ENCODE data around the gene MGAT5.

The MGAT5 gene

DNA sequence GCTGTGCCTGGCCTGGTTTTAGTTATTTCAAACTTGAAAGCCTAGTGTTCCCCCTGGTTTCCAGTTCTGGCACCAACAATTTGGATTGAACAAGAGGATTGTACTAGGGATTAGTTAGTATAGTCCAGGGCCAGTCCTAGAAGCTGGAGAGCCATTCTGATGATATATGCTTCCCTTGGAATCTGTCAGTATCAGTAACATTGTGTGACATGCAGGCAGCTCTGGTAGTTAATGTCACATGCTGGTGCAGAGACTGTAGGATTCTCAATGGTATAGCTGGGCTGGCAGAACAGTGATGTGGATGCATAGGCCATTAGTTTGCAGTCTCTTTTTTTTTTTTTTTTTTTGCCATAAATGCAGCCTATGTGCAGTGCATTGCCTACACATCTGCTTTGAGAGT, 3.6 kb downstream of the MGAT5 start:
- no peak for DNase-seq

DNA sequence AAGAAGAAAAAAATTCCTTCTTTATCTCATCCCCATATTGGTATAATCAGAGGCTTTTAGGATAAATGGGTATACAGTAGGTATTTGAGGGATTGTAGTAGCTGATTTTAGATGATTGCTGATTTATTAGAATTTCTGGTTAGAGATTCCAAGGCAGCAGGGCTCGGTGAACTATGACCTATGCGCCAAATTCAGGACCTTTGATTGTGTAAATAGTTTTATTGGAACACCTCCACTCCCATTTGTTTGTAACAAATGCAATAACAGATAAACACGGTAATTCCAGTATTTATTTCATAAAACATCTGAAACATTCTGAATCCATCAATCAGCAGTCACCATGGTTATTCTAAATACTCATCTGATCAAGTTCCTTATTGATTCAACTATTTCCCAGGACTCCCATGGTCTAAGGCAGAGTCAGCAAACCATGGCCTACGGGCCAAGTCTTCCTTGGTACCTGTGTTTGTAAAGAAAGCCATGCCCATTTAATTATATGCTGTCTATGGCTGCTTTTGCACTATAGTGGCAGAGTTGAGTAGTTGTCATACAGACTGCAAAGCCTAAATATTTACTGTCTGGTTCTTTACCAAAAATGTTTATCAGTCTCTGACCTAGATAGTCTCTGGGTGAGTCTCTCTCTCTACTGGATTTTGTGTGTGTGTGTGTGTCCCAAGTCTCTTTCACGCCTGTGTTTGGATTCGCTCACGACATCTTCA, 4.3 kb downstream of the MGAT5 start:
- DNase-seq, result no peak

DNA sequence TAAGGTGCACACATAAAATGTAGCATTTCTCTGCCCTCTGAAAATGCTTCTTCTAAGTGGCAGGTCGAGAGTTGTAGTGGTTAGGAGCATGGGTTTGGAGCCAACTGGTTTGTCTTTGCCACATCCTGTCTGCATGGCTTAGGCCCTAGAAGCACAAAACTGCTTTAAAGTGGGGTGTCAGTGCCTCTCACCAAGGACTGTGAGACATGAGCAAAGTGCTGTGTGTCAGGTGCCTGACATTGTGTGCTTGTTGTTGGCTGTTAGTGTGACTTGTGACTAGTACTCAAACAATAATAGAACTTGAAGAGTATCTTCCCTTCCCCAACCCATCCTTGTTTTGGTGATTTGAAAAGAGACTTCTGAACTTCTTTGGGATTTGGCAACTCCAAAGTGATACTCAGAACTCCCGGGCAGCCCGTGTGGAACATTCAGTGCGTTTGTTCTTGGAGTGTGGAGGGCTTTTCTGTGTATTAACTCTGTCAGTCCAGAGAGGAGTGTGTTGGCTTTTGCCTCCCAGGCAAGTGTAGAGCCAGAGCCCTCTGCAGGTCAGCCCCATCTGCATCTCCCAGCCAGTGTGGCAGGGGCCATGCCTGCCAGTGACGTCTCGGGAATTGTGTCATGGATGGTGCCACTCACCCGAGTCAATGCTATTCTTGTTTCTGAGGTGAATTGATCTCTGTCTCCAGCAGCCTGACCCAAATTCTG, 5.0 kb downstream of the MGAT5 start:
- DNase-seq, result peak; percentile 22

DNA sequence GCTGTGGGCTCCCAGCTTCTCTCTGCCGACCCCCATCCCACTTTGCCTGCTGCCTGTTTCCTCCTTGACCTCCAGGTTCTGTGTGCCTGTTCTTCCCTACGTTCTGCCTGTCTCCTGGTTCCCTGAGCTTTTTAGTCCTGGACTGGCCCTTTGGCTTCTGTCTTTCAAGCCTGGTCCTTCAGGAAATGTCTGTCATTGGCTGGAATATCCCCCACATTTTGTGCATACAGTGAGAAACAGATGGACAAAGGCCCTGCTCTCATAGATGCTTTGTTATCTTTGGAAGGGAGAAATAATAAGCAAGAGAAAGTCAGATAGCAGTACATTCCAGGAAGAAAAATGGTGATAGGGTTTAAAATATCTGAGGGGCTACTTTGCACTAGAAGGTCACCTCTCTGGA, 5.7 kb downstream of the MGAT5 start:
- no peak for DNase-seq

DNA sequence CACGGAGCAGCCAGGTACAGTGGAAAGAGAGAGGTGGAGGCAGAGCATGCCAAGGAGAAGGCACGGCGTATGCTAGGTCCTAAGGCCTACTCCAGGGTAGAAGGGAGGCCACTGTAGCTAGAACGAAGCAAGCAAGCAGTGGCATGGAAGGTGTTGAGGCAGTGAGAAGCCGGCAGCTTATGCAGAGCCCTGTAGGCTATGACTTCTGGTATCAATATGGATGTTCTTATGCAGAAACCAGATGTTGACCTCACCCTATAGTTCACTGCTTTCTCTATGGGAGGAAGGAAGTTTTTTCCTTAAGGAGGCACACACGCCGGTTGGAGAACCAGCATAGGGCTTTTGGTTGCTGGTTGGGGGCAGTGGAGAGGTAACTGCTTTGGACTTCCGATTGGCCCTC, 6.1 kb downstream of the MGAT5 start:
- DNase-seq, result no peak

DNA sequence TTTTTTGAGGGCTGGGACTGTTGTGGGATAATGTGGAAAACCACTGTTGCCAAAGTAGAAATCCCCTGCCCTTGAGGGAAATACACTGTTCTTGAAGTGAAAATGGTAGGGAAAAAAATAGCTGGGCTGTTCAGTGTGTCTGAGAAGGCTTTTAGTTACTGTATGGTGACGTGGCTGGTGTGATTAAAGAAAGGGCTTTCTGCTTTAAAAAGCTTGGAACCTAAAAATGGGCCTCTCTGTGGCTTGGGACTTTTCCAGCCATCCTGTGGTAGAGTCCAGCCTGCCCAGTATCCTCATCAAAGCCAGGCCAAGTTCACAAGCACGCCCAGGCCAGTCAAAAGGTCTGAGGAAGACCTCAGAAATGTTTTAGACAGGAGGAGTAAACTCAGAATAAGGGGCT, 6.8 kb downstream of the MGAT5 start:
- DNase-seq, result no peak

DNA sequence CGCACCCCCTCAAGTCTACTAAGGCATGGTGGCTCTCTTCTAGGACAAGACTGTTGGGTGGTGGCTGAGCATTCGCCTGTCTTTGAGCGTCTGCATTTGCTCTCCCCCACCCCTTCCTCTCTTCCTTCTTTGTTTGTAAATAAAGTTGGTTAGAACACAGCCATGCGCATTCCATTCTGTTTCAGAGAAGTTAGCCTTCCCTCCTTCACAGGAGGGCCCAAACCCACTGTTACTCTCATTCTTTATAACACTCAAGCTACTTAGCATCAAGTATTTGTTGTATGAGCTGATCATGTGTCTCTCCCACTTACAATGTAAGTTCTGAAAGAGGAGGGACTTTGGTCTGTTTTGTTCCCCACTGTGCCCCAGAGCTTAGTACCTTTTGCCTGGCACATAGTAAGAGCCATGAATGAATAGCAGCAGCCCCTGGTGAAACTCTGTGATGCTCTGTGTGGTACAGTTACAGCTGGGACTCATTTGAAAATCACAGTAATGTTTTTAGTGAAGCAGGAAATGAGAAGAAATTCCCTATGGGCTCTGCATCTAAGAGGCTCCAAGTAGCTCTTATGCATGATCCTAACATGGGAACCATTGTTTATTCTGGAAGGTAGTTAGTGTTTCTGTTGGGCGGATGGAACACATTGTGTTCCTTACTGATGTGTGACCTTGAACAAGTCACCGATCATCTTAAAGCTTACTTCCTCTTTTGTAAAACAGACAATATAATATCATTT, 7.7 kb downstream of the MGAT5 start:
- no peak for DNase-seq

DNA sequence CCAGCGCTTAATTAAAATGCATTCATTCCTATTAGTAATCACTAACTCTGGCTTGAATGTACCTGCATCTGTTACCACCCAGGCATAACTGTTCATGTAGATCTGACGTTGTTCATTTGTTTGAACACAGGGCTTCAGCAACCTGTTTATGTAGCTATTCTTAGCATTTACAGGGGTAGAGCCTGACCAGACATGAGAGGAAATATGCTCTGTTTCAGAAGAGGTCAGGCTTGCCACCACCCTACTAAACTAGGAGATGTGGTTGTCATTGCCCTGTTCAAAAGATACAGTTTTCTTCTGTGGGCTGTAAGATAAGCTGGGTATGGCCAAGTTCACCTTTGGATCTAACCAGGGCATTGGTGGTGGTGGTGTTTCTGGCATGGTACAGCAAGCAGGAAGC, 8.8 kb downstream of the MGAT5 start:
- DNase-seq, result no peak

DNA sequence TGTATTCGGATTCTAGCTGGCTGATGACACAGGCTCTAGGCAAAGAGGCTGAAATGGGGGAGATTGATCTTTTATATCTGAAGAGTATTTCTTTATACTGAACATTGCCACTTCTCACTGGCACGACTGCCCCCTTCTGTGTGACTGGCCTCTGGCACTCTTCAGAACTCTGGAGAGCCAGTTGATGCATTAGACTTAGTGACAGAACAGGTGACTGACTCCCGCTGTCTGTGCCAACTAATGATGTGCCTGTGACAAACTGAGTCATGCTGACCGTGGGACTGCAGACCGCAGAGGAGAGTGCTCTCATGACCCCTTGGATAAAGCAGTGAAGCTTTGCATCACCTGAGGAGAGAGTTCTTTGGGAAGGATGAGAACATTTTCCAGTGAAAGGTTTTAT, 14.4 kb downstream of the MGAT5 start:
- DNase-seq, result no peak

DNA sequence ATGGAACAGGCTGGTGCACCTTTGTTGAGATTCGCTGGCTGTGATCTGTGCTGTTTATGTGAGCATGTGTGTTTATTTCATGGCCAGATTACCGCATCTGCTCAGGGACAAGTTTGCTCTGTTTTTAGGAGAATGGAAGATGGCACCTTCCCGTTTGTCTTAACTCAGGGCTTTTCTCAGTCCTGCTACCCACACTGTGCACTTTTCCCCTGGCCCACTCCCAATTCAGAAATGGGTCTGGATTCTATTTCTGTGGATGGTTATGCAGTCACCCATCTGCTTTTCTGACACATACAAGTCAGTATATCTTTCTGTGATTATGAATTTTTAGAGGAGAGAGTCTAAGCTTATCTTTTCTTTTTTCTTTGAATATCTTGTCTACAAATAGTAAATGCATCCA, 15.4 kb downstream of the MGAT5 start:
- DNase-seq, result no peak

DNA sequence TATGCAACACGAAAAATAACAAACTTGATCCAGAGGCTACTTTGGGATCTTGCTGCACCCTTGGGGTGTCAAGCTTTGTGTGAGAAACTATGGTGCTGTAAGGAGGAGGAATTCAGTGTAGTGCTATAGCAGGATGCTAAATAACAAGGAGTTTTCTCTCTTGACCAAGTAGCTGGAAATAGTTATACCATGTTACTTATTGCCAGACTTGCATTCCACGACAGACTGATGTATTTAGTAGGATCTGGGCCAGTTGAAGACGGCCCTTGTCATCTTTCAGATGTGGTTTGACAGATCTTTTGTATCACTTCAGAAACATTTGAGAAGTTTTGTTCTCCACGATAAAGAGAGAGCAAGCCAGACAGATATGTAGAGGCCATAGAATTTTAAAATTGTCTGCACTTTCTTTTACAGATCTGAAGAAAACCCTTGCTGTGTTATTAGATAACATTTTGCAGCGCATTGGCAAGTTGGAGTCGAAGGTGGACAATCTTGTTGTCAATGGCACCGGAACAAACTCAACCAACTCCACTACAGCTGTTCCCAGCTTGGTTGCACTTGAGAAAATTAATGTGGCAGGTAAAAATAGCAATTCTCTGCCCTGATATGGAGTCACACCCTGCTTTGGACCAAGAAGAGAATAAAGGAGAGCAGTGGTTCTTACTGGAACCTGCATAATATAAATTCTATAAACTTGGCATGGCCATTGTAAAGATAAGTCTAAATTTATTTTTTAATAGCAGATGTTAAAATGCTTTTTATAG, 16.3 kb downstream of the MGAT5 start:
- no peak for DNase-seq

DNA sequence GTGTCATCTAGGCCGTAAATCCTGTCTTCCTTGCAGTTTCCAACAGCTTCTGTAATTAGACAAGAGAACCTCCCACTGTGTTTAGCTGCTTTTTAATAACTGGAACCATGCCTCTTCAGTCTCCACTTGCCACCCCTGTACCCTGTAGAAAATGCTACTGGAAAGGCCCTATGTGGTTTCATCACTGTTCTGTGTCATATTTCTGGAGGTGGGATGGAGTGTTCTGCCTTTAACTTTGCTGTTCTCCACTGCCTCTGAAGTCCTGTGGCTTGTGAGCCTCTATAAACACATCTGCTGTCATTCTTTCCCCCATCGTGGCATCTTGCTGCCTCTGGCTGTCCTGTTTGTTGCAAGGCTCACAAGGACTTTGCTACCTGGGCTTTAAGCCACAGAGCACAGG, 17.9 kb downstream of the MGAT5 start:
- no peak for DNase-seq

DNA sequence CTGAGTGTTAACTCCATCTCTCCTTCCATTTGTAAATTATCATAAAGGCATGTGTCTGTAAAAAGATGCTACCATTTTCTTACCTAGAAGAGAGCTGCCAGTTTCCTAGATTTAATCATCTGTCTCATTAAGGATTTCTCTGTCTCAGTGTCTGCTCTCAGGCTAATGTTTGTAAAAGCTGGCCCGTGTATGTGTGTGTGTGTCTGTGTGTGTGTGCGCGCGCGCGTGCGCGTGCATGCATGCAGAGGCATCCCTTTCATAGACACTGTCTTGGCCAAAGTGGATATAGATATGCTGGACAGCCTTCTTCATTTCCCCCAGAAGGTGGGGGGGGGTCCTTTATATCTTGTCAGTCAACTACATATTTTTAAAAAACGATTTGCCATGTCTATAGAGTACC, 18.9 kb downstream of the MGAT5 start:
- no peak for DNase-seq

DNA sequence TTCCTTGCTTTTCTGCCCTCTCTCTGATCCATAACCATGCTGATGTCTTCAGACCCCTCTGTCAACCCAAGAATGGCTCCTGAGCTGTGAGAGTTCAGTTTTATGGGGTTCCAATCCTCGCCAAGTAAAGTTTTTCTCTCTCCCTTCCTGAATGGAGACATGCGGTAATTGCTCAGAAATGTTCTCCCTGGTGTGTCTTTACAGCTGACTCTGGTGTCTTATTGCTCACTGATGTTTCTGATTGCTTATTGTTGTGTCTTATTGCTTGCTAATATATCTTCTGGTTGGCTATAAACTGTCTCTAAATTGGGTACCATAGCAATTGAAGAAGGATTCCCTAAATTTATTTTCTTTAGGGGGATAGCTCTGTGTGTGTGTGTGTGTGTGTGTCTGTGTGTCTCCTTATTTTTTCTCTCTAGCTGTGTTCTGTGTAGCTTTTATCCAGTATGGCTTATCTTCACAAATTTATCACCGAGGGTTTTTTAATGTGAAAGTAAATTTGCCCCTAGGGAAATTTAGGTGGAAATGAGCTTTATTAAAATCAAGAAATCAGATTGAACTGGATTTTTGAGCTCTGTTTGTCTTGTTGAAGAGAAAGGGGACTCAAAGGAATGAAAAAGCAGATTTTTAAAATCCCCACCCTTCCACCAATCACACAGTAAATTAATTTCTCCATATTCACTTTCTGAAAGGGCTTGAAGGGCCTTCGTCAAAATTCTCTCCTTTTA, 19.5 kb downstream of the MGAT5 start:
- DNase-seq, result no peak

DNA sequence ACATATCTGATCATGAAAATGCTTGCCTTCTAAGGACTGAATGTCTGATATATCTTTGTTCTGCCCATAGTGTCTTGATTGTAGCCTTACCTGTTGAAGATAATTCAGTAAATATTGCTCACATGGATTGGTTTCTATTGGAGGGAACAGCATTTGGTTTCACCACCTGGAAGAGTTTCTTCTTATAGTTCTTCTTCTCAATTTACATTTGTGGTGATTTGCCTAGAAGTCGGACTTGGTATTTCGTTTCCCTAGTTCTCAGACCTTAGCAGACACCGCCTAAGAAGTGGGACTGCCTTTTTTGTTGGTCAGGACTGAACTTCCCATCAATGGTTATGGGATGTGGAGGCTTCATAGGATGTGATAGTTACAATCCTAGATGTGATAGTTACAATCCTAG, 20.2 kb downstream of the MGAT5 start:
- DNase-seq, result no peak

DNA sequence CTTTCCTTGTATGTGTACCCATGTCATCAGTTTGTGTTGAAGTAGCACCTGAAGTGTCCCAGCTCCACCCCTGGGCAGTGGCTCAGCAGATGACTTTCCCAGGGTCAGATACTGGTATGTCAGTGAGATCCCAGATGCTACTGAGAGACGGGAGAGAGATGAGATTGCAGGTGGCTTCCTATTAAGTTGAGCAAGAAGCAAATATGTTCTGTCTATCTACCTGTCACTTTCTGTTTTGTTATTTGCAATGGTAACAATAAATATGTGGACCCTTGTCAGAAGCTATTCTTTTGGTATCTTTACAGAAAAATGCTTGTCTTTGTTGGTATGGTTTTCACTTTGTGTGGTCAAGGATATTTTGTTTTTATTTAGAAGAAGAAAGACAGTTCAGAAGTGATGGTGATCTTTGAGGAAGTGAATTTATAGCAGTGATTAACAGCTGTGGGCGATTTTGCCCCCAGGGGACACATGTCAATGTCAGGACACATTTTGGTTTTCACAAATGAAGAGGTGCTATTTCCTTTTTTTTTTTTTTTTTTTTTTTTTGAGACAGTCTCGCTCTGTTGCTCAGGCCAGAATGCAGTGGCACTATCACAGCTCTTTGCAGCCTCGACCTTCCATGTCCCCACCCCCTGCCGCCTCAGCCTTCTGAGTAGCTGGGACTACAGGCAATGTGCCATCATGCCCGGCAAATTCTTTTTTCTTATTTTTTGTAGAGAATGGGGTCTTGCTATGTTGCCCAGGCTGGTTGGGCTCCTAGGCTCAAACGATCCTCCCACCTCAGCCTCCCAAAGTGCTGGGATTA, 21.4 kb downstream of the MGAT5 start:
- DNase-seq, result no peak

DNA sequence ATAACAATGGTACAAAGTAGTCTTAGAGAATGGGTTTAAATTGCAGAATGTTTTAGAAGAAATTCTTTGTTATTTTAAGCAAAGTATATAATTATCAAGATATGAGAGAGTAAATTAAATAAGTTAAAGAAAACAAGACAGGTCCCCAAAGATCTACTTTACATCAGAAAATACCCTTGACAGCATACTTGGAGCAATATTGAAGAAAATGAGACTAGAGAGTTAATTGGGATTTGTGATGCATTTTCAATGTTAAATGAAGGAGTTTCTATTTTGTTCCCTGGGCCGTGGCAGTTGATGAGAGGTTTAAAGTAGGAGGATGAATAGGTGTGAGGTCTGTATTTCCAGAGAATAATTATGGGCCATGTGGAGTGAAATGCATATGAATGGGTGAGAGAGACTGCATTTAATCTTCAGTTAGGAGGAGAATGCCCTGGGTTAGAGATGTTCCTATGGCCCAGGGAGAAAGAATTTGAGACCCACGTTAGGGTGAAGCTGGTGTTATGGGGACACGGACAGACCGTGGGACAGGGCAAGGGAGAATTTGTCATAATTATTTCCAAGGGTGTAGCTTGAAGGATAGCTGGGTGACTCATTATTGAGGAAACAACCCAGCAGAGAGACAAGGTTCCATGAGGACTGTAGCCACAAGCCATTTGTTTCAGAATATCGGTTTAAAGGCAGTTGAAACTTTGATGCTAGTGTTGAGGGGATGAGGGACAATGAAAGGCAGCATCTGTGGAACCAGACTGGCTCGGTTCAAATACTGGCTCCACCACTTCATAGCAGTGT, 22.7 kb downstream of the MGAT5 start:
- DNase-seq, result no peak

DNA sequence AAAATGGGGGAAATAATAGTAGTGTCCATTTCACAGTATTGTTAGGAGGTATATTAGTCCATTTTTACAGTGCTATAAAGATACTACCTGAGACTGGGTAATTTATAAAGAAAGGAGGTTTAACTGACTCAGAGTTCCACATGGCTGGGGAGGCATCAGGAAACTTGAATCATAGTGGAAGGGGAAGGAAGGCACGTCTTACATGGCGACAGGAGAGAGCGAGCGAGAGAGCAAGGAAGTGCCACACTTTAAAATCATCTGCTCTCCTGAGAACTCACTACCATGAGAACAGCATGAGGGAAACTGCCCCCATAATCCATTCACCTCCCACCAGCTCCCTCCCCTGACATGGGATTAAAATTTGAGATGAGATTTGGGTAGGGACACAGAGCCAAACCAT, 23.4 kb downstream of the MGAT5 start:
- DNase-seq, result no peak

DNA sequence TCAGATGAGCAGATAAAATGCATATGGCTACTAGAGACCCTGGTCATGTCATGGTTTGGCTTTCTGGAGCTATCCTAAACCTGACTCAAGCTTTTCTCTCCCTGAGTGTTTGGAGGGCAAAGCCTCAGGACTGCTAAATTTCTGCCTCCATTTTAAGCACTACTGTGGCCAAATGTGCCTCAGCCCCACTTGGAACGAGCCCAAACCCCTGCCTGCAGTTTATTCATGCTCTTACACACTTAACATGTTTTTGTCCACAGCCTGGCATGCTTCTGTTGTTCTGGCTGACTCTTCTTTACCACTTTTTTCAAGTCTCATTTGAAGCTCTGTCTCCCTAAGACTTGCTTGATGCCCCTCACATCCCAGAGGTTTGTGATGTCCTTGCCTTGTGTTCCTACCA, 24.7 kb downstream of the MGAT5 start:
- DNase-seq, result no peak

DNA sequence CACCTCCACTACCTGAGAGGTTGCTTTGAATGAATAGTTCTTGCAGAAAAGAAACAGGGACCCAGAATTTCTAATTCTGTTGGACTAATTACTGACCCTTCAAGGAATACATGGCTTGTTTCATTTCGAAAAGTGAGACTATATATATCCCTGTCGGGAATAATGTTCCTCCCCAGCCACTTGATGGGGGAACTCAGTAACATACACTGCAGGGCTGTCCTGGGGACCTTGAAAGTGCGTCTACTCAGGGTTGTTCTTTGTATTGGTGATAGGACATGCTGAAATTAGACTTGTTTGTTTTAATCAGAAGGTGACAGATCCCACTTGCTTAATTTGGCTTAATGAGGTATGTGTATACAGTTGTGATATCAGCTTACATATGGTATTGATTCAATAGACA, 25.5 kb downstream of the MGAT5 start:
- no peak for DNase-seq

DNA sequence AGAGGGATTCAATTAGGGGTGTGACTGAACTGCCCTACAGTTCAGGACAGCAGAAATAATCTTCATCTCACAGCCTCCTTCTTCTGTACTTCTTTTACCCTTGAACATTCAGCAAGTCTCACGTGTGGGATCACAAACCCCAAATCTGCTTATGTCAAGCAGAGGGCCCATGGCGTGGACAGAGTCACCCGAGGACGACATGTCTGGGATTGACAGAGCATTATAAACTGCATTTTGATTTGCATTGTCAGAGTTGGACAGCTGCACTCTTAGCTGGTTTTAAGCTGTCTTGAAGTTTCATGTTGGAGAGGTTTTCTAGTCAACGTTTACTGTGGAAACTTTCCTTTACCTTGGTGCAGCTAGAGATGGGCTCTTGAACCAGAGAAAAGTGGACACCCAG, 26.4 kb downstream of the MGAT5 start:
- no peak for DNase-seq

Measured in GDM1 (cell line).